Measurements from ENCODE around the gene UAP1L1. TPM values are rescaled to one million over a fixed set of nuclear protein-coding genes. Genes with fewer than 3 reads are reported as not detected.

Gene UAP1L1
- total and polyA plus RNA-seq, 9 of the 15 experiments (the other 6 are each of a cell fraction or from before 2014, with no cell fraction given), result 0.20 to 8.6 (median 3.7) TPM

- TF ChIP-seq, protein P1, sequence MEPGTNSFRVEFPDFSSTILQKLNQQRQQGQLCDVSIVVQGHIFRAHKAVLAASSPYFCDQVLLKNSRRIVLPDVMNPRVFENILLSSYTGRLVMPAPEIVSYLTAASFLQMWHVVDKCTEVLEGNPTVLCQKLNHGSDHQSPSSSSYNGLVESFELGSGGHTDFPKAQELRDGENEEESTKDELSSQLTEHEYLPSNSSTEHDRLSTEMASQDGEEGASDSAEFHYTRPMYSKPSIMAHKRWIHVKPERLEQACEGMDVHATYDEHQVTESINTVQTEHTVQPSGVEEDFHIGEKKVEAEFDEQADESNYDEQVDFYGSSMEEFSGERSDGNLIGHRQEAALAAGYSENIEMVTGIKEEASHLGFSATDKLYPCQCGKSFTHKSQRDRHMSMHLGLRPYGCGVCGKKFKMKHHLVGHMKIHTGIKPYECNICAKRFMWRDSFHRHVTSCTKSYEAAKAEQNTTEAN (CRISPR knock-in tag; IDR thresholded peaks at IDR 0.05), result no peak
- TF ChIP-seq TBP (optimal IDR thresholded peaks at IDR 0.05; ENCODE audit: low read depth, low read length), result no peak
- TF ChIP-seq CREBBP (IDR thresholded peaks at IDR 0.05; ENCODE audit: low read depth, low read length), result no peak
- no peak for TF ChIP-seq TCF7L2 (IDR thresholded peaks at IDR 0.05; ENCODE audit: low read depth, low read length)
- TF ChIP-seq PHB2 (IDR thresholded peaks at IDR 0.05; ENCODE audit: low read depth), result no peak
- TF ChIP-seq ZBTB5 (IDR thresholded peaks at IDR 0.05), result no peak
- TF ChIP-seq KAT7 (CRISPR knock-in tag; IDR thresholded peaks at IDR 0.05; ENCODE audit: borderline replicate concordance), result no peak
- peak; percentile 85 for TF ChIP-seq ZSCAN32 (CRISPR knock-in tag; IDR thresholded peaks at IDR 0.05)
- no peak for TF ChIP-seq CHAMP1 (IDR thresholded peaks at IDR 0.05)
- TF ChIP-seq TAF9B (IDR thresholded peaks at IDR 0.05; ENCODE audit: partially characterized antibody), result no peak
- TF ChIP-seq NFYB (IDR thresholded peaks at IDR 0.05; ENCODE audit: extremely low read depth, insufficient read length), result no peak
- no peak for TF ChIP-seq NFATC3 (IDR thresholded peaks at IDR 0.05)
- peak; percentile 99 for TF ChIP-seq PYGO2 (tag; IDR thresholded peaks at IDR 0.05)
- TF ChIP-seq, protein P2, sequence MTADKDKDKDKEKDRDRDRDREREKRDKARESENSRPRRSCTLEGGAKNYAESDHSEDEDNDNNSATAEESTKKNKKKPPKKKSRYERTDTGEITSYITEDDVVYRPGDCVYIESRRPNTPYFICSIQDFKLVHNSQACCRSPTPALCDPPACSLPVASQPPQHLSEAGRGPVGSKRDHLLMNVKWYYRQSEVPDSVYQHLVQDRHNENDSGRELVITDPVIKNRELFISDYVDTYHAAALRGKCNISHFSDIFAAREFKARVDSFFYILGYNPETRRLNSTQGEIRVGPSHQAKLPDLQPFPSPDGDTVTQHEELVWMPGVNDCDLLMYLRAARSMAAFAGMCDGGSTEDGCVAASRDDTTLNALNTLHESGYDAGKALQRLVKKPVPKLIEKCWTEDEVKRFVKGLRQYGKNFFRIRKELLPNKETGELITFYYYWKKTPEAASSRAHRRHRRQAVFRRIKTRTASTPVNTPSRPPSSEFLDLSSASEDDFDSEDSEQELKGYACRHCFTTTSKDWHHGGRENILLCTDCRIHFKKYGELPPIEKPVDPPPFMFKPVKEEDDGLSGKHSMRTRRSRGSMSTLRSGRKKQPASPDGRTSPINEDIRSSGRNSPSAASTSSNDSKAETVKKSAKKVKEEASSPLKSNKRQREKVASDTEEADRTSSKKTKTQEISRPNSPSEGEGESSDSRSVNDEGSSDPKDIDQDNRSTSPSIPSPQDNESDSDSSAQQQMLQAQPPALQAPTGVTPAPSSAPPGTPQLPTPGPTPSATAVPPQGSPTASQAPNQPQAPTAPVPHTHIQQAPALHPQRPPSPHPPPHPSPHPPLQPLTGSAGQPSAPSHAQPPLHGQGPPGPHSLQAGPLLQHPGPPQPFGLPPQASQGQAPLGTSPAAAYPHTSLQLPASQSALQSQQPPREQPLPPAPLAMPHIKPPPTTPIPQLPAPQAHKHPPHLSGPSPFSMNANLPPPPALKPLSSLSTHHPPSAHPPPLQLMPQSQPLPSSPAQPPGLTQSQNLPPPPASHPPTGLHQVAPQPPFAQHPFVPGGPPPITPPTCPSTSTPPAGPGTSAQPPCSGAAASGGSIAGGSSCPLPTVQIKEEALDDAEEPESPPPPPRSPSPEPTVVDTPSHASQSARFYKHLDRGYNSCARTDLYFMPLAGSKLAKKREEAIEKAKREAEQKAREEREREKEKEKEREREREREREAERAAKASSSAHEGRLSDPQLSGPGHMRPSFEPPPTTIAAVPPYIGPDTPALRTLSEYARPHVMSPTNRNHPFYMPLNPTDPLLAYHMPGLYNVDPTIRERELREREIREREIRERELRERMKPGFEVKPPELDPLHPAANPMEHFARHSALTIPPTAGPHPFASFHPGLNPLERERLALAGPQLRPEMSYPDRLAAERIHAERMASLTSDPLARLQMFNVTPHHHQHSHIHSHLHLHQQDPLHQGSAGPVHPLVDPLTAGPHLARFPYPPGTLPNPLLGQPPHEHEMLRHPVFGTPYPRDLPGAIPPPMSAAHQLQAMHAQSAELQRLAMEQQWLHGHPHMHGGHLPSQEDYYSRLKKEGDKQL (CRISPR knock-in tag; IDR thresholded peaks at IDR 0.05; ENCODE audit: borderline replicate concordance), result no peak
- TF ChIP-seq RUNX1 (IDR thresholded peaks at IDR 0.05; ENCODE audit: low read depth), result no peak
- no peak for TF ChIP-seq NCOA6 (IDR thresholded peaks at IDR 0.05)
- TF ChIP-seq YY1 (IDR thresholded peaks at IDR 0.05; ENCODE audit: borderline replicate concordance in 1 of 3, control insufficient read depth in 1 of 3, extremely low read depth in 1 of 3, insufficient read depth in 3 of 3, insufficient read length in 1 of 3, insufficient replicate concordance in 2 of 3, low read depth in 1 of 3, low read length in 2 of 3), result no peak
These were observed 2.6 kb upstream of the UAP1L1 start (continued) for GRCh38 chr9:137074657-137075274.

All from K562 (cell line).